GM19467 (cell line): Measurements from ENCODE around the gene GTPBP6.
"Not testable (repeated sequence)": the region's sequence is repeated elsewhere in the genome, so short reads cannot be mapped to it uniquely, and the experiment has no call there.

Source experiments
- ATAC-seq: cut with Tn5 transposase; IDR thresholded peaks from one replicate; pipeline ENCODE4 v1.9.1; 2021; ENCODE audit warnings: mild to moderate bottlenecking, moderate library complexity; ENCODE audit not compliant: unreplicated experiment

The GTPBP6 gene

GRCh38 chrX:351736-352135, 33.1 kb upstream of the GTPBP6 start:
- no peak for ATAC-seq

DNA sequence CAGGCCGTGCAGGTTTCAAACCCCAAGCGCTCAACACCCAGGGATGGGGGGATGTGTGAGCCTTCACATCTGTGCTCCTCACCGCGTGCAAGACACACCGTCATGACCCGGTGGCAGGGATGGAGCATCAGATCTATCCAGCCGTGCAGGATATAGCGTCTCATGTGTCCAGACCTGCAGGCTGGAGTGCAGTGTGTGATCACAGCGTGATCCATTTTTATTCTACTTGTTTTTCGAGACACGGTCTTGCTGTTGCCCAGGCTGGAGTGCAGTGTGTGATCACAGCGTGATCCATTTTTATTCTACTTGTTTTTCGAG, 32.7 kb upstream of the GTPBP6 start:
- not testable (repeated sequence) for ATAC-seq

DNA sequence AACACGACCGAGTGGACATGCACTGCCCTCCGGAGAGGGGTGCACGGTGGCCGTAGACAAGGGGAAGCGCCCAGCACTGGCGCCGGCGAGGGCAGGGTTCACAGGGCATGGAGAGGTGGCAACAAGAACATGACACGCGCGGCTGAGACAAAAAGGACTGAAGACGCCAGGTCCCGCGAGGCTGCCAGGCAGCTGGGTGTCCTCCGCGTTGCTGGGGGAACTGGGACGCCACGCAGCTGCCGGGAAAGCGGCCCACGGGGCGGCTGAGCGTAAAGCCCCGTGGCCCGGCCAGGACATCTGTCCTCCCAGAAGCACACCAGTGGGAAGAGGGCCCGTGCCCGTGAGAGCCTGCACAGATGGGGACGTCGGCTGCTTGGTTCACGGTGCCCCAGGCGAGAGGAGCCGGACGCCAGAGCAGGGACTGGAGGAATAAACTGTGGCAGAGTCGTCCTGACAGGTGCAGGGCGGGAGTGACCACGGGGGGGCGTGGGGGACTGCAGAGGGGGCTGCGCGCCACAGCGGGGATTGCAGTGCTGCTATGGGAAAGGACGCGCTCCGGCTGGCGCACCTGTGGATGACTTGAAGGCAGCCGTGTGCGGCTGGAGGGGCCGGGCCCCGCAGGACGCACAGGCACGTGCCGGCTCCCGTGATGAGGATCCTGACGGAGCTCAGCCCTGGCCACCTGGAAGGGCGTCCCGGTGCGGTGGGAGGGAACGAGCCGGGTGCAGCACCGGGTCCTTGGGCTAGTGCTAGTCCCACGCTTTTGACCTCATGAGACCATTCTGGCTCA, 32.1 kb upstream of the GTPBP6 start:
- ATAC-seq, result no peak

- no peak for ATAC-seq
Measured at GRCh38 chrX:350148-350533, 31.5 kb upstream of the GTPBP6 start.

DNA sequence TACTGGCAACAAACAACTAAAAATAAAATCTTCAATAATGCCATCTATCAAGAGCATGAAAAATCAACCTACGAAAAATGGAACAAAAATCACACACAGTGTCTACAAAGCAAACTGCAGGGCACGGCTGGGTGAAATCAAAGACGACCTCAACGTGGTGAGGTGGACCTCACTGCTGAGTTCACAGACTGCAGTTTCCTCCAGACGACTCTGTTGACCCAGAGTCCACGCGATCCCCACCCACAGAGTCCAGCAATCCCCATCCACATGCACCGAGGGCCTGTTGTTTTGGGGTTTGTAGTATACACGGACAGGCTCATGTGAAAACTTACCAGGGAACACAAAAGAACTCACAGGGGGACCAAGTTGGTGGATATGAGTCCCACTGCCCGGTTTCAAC, 31.1 kb upstream of the GTPBP6 start:
- no peak for ATAC-seq

- ATAC-seq, result no peak
Measured at GRCh38 chrX:349196-349595, 30.6 kb upstream of the GTPBP6 start.

DNA sequence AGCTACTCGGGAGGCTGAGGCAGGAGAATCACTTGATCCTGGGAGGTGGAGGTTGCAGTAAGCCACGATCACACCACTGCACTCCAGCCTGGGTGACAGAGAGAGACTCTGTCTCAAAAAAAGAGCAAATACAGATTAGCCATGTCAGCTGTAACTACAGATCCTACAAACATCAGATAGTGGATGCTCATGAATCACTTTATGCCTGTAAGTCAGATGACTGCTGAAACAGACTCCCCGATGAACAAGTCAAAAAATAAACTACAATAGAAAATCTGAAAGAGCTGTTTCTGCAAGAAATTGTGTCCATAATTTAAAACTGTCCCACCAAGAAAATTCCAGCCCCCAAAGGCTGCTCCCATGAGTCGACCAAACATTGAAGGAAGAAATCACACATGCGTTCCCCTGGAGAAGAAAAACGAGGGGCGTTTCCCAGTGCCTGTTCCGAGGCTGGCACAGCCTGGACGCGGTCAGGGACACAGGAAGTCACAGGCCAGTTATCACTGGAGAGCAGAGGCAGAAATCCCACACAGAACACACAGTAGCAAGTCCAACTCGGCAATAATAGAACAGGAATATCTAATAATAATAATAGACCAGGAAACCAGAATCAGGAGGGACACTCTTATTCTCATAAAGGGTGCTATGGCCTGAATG, 30.0 kb upstream of the GTPBP6 start:
- ATAC-seq, result no peak

GRCh38 chrX:347351-348117, 28.9 kb upstream of the GTPBP6 start:
- no peak for ATAC-seq

- ATAC-seq, result no peak
Measured at GRCh38 chrX:346034-346813, 27.6 kb upstream of the GTPBP6 start.

GRCh38 chrX:345020-345925, 26.7 kb upstream of the GTPBP6 start:
- ATAC-seq, result no peak

DNA sequence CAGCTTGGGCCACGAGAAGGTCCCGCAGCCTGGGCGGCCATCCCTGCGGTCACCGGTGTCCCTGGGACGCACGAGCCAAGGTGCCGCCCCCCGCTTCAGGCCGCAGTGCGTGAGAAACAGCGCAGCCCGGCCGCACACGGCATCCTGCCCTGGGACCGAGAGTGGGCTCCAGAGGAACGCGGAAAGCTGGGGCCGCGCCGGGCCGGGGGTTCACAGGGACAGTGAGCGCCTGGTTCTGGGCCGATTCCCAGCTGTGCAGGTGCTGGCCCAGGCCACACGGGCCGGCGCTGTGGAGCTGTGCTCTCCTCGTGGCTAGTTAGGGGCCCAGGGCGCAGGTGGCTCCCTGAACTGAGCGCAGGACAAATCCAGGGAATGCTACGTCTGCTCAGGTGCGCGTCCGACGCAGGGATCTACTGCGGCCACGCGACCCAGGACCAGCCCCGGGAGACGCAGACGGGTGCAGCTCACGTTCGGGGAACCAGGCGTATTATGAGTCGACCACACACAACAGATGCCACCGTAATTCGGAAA, 25.8 kb upstream of the GTPBP6 start:
- no peak for ATAC-seq

GRCh38 chrX:341541-342101, 23.0 kb upstream of the GTPBP6 start:
- ATAC-seq, result no peak

- ATAC-seq, result no peak
Measured at GRCh38 chrX:340641-341423, 22.2 kb upstream of the GTPBP6 start.

DNA sequence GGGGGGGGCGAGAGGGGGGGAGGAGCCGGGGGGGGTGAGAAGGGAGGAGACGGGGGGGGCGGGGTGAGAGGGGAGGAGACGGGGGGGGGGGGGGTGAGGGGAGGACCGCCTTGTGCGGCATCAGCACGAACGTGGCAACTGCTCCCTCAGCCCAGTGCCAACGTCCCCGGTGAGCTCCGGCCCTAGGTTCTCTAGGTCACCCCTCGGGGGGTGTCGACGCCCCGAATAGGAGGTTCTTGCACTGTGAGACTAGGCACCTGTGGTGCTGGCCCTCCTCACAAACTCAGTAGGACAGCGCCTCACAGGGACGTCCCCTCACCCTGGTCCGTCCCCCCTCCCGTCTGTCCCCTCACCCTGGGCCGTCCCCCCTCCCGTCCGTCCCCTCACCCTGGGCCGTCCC, 21.5 kb upstream of the GTPBP6 start:
- no peak for ATAC-seq

- no peak for ATAC-seq
Measured at GRCh38 chrX:338836-339400, 20.3 kb upstream of the GTPBP6 start.

GRCh38 chrX:338281-338835, 19.8 kb upstream of the GTPBP6 start:
- ATAC-seq, result no peak

- ATAC-seq, result no peak
Measured at GRCh38 chrX:337331-337831, 18.8 kb upstream of the GTPBP6 start.

DNA sequence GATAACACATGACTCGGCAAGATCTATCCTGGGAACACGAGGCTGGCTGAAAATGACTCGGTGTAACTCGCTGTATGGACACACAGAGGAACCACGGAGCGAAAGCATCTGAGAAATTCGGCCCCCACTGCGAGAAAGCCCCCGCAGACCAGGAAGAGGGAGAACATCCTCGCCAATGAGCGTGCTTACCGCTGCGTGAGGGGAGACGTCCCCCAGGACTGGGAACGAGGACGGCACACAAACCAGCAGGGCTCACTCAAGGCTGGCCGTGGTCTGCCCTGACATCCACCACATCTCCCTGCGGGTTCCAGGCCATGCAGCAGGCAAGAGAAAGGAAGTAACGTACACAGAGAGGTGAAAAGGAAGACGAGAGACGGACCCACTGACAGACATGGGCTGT, 17.6 kb upstream of the GTPBP6 start:
- no peak for ATAC-seq
